Measurements from ENCODE around the gene ATF6. TPM values are rescaled to one million over a fixed set of nuclear protein-coding genes. Genes with fewer than 3 reads are reported as not detected.

Gene ATF6
- total and polyA plus RNA-seq, 2 donors (not counting 1 experiment from before 2014, with no cell fraction given), result 5.7 to 26.6 TPM

DNA sequence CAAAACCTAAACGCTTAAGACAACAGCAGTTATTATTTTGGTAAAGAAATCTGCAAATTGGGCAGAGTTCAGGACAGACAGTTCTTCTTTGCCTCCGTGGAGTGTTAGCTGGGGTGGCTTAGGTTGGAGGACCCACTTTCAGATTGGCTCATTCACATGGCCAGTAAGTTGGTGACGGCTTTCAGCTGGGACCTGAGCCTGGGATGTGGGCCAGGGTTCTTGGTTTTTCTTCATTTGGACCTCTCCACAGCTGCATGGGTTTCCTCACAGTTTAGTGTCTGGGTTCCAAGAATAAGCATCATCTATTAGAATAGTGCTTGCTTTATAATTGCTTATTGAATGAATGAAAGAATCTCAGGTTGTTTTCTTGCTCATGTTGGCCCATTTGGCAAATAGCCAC, 72.2 kb downstream of the ATF6 start:
- CTCF ChIA-PET, result no interaction called here
- WGBS (ENCODE audit: insufficient coverage), result 100% methylated on average over 2 of the region's 3 CpGs

GRCh38 chr1:161838885-161839284, 72.8 kb downstream of the ATF6 start:
- H3K27ac Mint-ChIP-seq, result no peak overlapping the region
- no peak for TF ChIP-seq EZH2 (IDR thresholded peaks at IDR 0.05; ENCODE audit: borderline replicate concordance, insufficient read depth, low read depth, low read length, poor library complexity, severe bottlenecking)
- TF ChIP-seq, protein P1, sequence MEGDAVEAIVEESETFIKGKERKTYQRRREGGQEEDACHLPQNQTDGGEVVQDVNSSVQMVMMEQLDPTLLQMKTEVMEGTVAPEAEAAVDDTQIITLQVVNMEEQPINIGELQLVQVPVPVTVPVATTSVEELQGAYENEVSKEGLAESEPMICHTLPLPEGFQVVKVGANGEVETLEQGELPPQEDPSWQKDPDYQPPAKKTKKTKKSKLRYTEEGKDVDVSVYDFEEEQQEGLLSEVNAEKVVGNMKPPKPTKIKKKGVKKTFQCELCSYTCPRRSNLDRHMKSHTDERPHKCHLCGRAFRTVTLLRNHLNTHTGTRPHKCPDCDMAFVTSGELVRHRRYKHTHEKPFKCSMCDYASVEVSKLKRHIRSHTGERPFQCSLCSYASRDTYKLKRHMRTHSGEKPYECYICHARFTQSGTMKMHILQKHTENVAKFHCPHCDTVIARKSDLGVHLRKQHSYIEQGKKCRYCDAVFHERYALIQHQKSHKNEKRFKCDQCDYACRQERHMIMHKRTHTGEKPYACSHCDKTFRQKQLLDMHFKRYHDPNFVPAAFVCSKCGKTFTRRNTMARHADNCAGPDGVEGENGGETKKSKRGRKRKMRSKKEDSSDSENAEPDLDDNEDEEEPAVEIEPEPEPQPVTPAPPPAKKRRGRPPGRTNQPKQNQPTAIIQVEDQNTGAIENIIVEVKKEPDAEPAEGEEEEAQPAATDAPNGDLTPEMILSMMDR (IDR thresholded peaks at IDR 0.05), result no peak
- Histone ChIP-seq H3K4me1 (ENCODE audit: control insufficient read depth in 2 of 2, insufficient read depth in 2 of 2, low read length in 2 of 2) (no peaks in the 10 kb centered on the region), H2AFZ (ENCODE audit: insufficient read depth, low read depth, low read length, poor library complexity, severe bottlenecking) (no peak overlapping the region), H3K27me3 (replicated peaks in 1 of 4; ENCODE audit: control extremely low read depth in 1 of 4, control insufficient read depth in 3 of 4, insufficient read depth in 4 of 4, low read length in 3 of 4) (no peaks in the 10 kb centered on the region), H3K27ac (ENCODE audit: low read length in 2 of 2) (no peak overlapping the region), H3K9me3 (ENCODE audit: control extremely low read depth in 1 of 3, control insufficient read depth in 2 of 3, insufficient read depth in 1 of 3, low read length in 2 of 3) (no peaks in the 10 kb centered on the region), H3K36me3 (replicated peaks in 1 of 2; ENCODE audit: control extremely low read depth in 1 of 2, control insufficient read depth in 1 of 2, extremely low read depth in 1 of 2, insufficient read depth in 2 of 2, low read length in 1 of 2) (peaks cover 10 to 26% of the 10 kb centered on the region in 2 experiments), H4K20me1 (ENCODE audit: control insufficient read depth, insufficient read depth, low read length, poor library complexity, severe bottlenecking) (no peaks in the 10 kb centered on the region), H3K4me3 (ENCODE audit: control extremely low read depth in 1 of 5, extremely low read depth in 1 of 5, insufficient read depth in 1 of 5, low read depth in 2 of 5, low read length in 4 of 5) (no peak overlapping the region), H3K4me2 (replicated peaks; ENCODE audit: low read depth, low read length, poor library complexity, severe bottlenecking) (no peak overlapping the region), H3K79me2 (ENCODE audit: control insufficient read depth, insufficient read depth, low read length) (no peaks in the 10 kb centered on the region), H3K9ac (ENCODE audit: low read length) (no peak overlapping the region)
- H3K4me1 Mint-ChIP-seq, result no peaks in the 10 kb centered on the region
- H3K4me3 Mint-ChIP-seq, result no peak overlapping the region
- no peak for DNase-seq
- CTCF ChIA-PET, result no interaction called here
- H3K9me3 Mint-ChIP-seq (ENCODE audit: insufficient read depth), result no peaks in the 10 kb centered on the region
- ATAC-seq (ENCODE audit: low read depth), result no peak
- intact Hi-C loops (cut with micrococcal nuclease), result no loop called here
- H3K27me3 Mint-ChIP-seq, result no peaks in the 10 kb centered on the region
- POLR2A ChIA-PET, result no interaction called here

More for the DNA sequence above, 72.2 kb downstream of the ATF6 start:
- Mint-ChIP-seq H3K9me3 (ENCODE audit: insufficient read depth) (no peaks in the 10 kb centered on the region), H3K27ac (no peak overlapping the region), H3K27me3 (no peaks in the 10 kb centered on the region), H3K4me3 (no peak overlapping the region), H3K4me1 (no peaks in the 10 kb centered on the region)
- H3K9me3 ChIP-seq (ENCODE audit: control extremely low read depth in 1 of 3, control insufficient read depth in 2 of 3, insufficient read depth in 1 of 3, low read length in 2 of 3), result no peaks in the 10 kb centered on the region
- peaks cover 10 to 24% of the 10 kb centered on the region in 2 experiments for H3K36me3 ChIP-seq (replicated peaks in 1 of 2; ENCODE audit: control extremely low read depth in 1 of 2, control insufficient read depth in 1 of 2, extremely low read depth in 1 of 2, insufficient read depth in 2 of 2, low read length in 1 of 2)
- no peak overlapping the region for H3K27ac ChIP-seq (ENCODE audit: low read length in 2 of 2)
- no peak overlapping the region for H3K4me2 ChIP-seq (replicated peaks; ENCODE audit: low read depth, low read length, poor library complexity, severe bottlenecking)
- H2AFZ ChIP-seq (ENCODE audit: insufficient read depth, low read depth, low read length, poor library complexity, severe bottlenecking), result no peak overlapping the region
- no peak for TF ChIP-seq EZH2 (IDR thresholded peaks at IDR 0.05; ENCODE audit: borderline replicate concordance, insufficient read depth, low read depth, low read length, poor library complexity, severe bottlenecking)
- TF ChIP-seq, protein P1 (IDR thresholded peaks at IDR 0.05), result no peak
- no peaks in the 10 kb centered on the region for H3K27me3 ChIP-seq (replicated peaks in 1 of 4; ENCODE audit: control extremely low read depth in 1 of 4, control insufficient read depth in 3 of 4, insufficient read depth in 4 of 4, low read length in 3 of 4)
- H3K79me2 ChIP-seq (ENCODE audit: control insufficient read depth, insufficient read depth, low read length), result no peaks in the 10 kb centered on the region
- POLR2A ChIA-PET, result no interaction called here
- no peak overlapping the region for H3K9ac ChIP-seq (ENCODE audit: low read length)
- no peak overlapping the region for H3K4me3 ChIP-seq (ENCODE audit: control extremely low read depth in 1 of 5, extremely low read depth in 1 of 5, insufficient read depth in 1 of 5, low read depth in 2 of 5, low read length in 4 of 5)
- DNase-seq, result no peak
- H4K20me1 ChIP-seq (ENCODE audit: control insufficient read depth, insufficient read depth, low read length, poor library complexity, severe bottlenecking), result no peaks in the 10 kb centered on the region
- no peaks in the 10 kb centered on the region for H3K4me1 ChIP-seq (ENCODE audit: control insufficient read depth in 2 of 2, insufficient read depth in 2 of 2, low read length in 2 of 2)
- intact Hi-C loops (cut with micrococcal nuclease), result no loop called here
- ATAC-seq (ENCODE audit: low read depth), result no peak
